ENCODE data around the gene ALDH1L1. TPM values are rescaled to one million over a fixed set of nuclear protein-coding genes. Genes with fewer than 3 reads are reported as not detected.

Gene ALDH1L1
- total and polyA plus RNA-seq, 2 of the 4 experiments (the other 2 are of a cell fraction): not detected

DNA sequence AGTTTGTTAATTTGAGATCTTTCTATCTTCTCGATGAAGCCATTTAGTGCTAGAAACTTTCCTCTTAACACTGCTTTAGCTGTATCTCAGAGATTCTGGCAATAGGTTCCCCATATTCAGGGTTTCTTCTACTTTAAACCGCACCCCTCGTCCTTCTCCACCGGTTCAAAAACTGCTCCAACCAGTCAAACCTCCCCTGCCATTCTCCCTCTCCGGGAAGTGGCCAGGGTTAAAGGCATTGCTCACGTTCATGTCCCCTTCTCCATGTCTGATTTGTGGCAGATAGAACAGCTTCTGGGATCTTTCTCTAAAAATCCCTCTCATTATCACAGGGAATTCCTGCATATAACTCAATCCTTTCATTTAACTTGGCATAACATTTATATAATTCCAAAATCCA lies 14.4 kb downstream of the ALDH1L1 start:
- POLR2A ChIA-PET (ENCODE audit: unreplicated experiment): interaction anchor here (0.6 kb wide), 1 partner anchor 42 kb away, joined by 3 read pairs; no protein-coding TSS in a partner anchor
- in situ Hi-C loops (cut with MboI; ENCODE audit: low sequenced_read_pairs): no loop called here
- H4K20me1 ChIP-seq (ENCODE audit: insufficient read depth, low read length): no peaks in the 10 kb centered on the region

More for the DNA sequence above, 14.4 kb downstream of the ALDH1L1 start:
- no peak overlapping the region for H3K23ac ChIP-seq (ENCODE audit: low read depth, low read length)
- CTCF ChIA-PET: no interaction called here
- TF ChIP-seq MAFK (IDR thresholded peaks at IDR 0.05; ENCODE audit: low read depth, low read length): no peak
- H3K9me3 ChIP-seq (ENCODE audit: control insufficient read depth, insufficient read depth, low read length): no peaks in the 10 kb centered on the region
- no peak overlapping the region for H4K91ac ChIP-seq (ENCODE audit: insufficient read depth, low read depth, low read length)
- H3K4ac ChIP-seq (ENCODE audit: low read depth, low read length): no peak overlapping the region
- no peak overlapping the region for H2BK5ac ChIP-seq (ENCODE audit: low read depth, low read length, poor library complexity, severe bottlenecking)
- H4K5ac ChIP-seq (ENCODE audit: low read depth, low read length): no peak overlapping the region
- H2AK5ac ChIP-seq (ENCODE audit: low read depth, low read length): no peak overlapping the region
- DNase-seq: no peak
- no peak overlapping the region for H3K14ac ChIP-seq (replicated peaks; ENCODE audit: low read depth, low read length)
- H3K4me2 ChIP-seq (ENCODE audit: low read depth, low read length): no peak overlapping the region
- H2AK9ac ChIP-seq (replicated peaks; ENCODE audit: low read depth, low read length, poor library complexity): no peak overlapping the region
- H3K27ac ChIP-seq (ENCODE audit: insufficient read depth, low read length): no peak overlapping the region
- no peaks in the 10 kb centered on the region for H3K79me1 ChIP-seq (ENCODE audit: low read depth in 1 of 2, low read length in 2 of 2)
- no peak overlapping the region for H3K9ac ChIP-seq (ENCODE audit: low read depth, low read length)
- H3K4me1 ChIP-seq (ENCODE audit: control insufficient read depth, insufficient read depth, low read length): no peaks in the 10 kb centered on the region
- dilution Hi-C loops (cut with HindIII; ENCODE audit: low sequenced_read_pairs, unreplicated experiment) (no loop called here), intact Hi-C loops (cut with micrococcal nuclease) (no loop called here)
- no peak overlapping the region for H3K4me3 ChIP-seq (ENCODE audit: insufficient read depth, low read depth, low read length)
- no peak overlapping the region for H3K56ac ChIP-seq (ENCODE audit: extremely low read depth, insufficient read depth, low read length)
- H2BK120ac ChIP-seq (ENCODE audit: low read depth, low read length): no peak overlapping the region
- no peak overlapping the region for H2BK15ac ChIP-seq (ENCODE audit: low read depth, low read length)
- H3K27me3 ChIP-seq (ENCODE audit: control insufficient read depth, insufficient read depth, low read length): peaks cover 6% of the 10 kb centered on the region
- no peaks in the 10 kb centered on the region for H3K9me1 ChIP-seq (ENCODE audit: insufficient read depth, low read length)
- WGBS, 2 experiments (ENCODE audit: extremely low coverage in 2 of 2, insufficient read length in 1 of 2): 20% methylated on average over 2 of the region's 6 CpGs; no CpG with 5 or more reads in 1 of the 2 experiments
- no peaks in the 10 kb centered on the region for H3K36me3 ChIP-seq (ENCODE audit: control insufficient read depth, insufficient read depth, low read length)
- no TSS peak for BruUV-seq (replicated peaks)
- H4K8ac ChIP-seq (ENCODE audit: low read depth in 2 of 2, low read length in 2 of 2): no peak overlapping the region
- H3K18ac ChIP-seq (ENCODE audit: low read depth, low read length): no peak overlapping the region
- H2AFZ ChIP-seq (replicated peaks; ENCODE audit: low read length, poor library complexity): no peak overlapping the region
- no peak for ATAC-seq (ENCODE audit: low read depth)
- H2BK20ac ChIP-seq (ENCODE audit: low read depth, low read length): no peak overlapping the region
